Measurements from ENCODE around the gene ADAMTS15. TPM values are rescaled to one million over a fixed set of nuclear protein-coding genes. Genes with fewer than 3 reads are reported as not detected.

Gene ADAMTS15
- total RNA-seq, 1 donor from 2014 or later, result 9.9 TPM

DNA sequence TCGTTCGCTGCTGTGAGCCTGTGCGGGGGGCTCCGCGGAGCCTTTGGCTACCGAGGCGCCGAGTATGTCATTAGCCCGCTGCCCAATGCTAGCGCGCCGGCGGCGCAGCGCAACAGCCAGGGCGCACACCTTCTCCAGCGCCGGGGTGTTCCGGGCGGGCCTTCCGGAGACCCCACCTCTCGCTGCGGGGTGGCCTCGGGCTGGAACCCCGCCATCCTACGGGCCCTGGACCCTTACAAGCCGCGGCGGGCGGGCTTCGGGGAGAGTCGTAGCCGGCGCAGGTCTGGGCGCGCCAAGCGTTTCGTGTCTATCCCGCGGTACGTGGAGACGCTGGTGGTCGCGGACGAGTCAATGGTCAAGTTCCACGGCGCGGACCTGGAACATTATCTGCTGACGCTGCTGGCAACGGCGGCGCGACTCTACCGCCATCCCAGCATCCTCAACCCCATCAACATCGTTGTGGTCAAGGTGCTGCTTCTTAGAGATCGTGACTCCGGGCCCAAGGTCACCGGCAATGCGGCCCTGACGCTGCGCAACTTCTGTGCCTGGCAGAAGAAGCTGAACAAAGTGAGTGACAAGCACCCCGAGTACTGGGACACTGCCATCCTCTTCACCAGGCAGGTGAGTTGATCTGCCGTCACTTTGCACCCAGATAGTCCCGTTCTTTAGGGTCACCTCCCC is 1.0 kb downstream of the ADAMTS15 start:
- peak overlapping the region; percentile 16 for H3K27ac Mint-ChIP-seq

GRCh38 chr11:130449996-130450769 is 1.7 kb downstream of the ADAMTS15 start:
- H3K27ac Mint-ChIP-seq, result peak overlapping the region; percentile 70
- TF ChIP-seq, protein P1, sequence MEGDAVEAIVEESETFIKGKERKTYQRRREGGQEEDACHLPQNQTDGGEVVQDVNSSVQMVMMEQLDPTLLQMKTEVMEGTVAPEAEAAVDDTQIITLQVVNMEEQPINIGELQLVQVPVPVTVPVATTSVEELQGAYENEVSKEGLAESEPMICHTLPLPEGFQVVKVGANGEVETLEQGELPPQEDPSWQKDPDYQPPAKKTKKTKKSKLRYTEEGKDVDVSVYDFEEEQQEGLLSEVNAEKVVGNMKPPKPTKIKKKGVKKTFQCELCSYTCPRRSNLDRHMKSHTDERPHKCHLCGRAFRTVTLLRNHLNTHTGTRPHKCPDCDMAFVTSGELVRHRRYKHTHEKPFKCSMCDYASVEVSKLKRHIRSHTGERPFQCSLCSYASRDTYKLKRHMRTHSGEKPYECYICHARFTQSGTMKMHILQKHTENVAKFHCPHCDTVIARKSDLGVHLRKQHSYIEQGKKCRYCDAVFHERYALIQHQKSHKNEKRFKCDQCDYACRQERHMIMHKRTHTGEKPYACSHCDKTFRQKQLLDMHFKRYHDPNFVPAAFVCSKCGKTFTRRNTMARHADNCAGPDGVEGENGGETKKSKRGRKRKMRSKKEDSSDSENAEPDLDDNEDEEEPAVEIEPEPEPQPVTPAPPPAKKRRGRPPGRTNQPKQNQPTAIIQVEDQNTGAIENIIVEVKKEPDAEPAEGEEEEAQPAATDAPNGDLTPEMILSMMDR (IDR thresholded peaks at IDR 0.05; ENCODE audit: unreplicated experiment), result peak; percentile 46
- peak overlapping the region; percentile 78 for H3K4me3 Mint-ChIP-seq
- peaks cover 45% of the 10 kb centered on the region for H3K27me3 Mint-ChIP-seq (ENCODE audit: low read depth)
- no peaks in the 10 kb centered on the region for H3K36me3 Mint-ChIP-seq
- peak in 1 of 2 experiments; percentile 74 for DNase-seq (ENCODE audit: low spot score in 2 of 2, unreplicated experiment in 2 of 2)
- H3K9me3 Mint-ChIP-seq, result no peaks in the 10 kb centered on the region
- peaks cover 40% of the 10 kb centered on the region for H3K4me1 Mint-ChIP-seq

More for the DNA sequence above, 1.0 kb downstream of the ADAMTS15 start:
- Mint-ChIP-seq H3K36me3 (no peaks in the 10 kb centered on the region), H3K9me3 (no peaks in the 10 kb centered on the region), H3K4me1 (peaks cover 33% of the 10 kb centered on the region), H3K27me3 (ENCODE audit: low read depth) (peaks cover 47% of the 10 kb centered on the region), H3K4me3 (peak overlapping the region; percentile 78)
- TF ChIP-seq, protein P1 (IDR thresholded peaks at IDR 0.05; ENCODE audit: unreplicated experiment), result no peak
- DNase-seq (ENCODE audit: low spot score in 2 of 2, unreplicated experiment in 2 of 2), result peak in 1 of 2 experiments; percentile 51

GRCh38 chr11:130451231-130452019 is 3.0 kb downstream of the ADAMTS15 start:
- Mint-ChIP-seq H3K36me3 (no peaks in the 10 kb centered on the region), H3K27me3 (ENCODE audit: low read depth) (peaks cover 41% of the 10 kb centered on the region)
- TF ChIP-seq, protein P1 (IDR thresholded peaks at IDR 0.05; ENCODE audit: unreplicated experiment), result no peak

GRCh38 chr11:130452176-130452575 is 3.7 kb downstream of the ADAMTS15 start:
- H3K4me1 Mint-ChIP-seq, result peaks cover 53% of the 10 kb centered on the region
- no peak for DNase-seq (ENCODE audit: low spot score in 2 of 2, unreplicated experiment in 2 of 2)
- no peaks in the 10 kb centered on the region for H3K36me3 Mint-ChIP-seq
- no peak overlapping the region for H3K4me3 Mint-ChIP-seq
- TF ChIP-seq, protein P1 (IDR thresholded peaks at IDR 0.05; ENCODE audit: unreplicated experiment), result no peak
- no peaks in the 10 kb centered on the region for H3K9me3 Mint-ChIP-seq
- H3K27ac Mint-ChIP-seq, result no peak overlapping the region
- H3K27me3 Mint-ChIP-seq (ENCODE audit: low read depth), result peaks cover 36% of the 10 kb centered on the region

More at GRCh38 chr11:130451231-130452019, 3.0 kb downstream of the ADAMTS15 start:
- Mint-ChIP-seq H3K4me3 (peak overlapping the region; percentile 28), H3K9me3 (no peaks in the 10 kb centered on the region), H3K4me1 (peaks cover 52% of the 10 kb centered on the region), H3K27ac (no peak overlapping the region)
- no peak for DNase-seq (ENCODE audit: low spot score in 2 of 2, unreplicated experiment in 2 of 2)

GRCh38 chr11:130452940-130453339 is 4.5 kb downstream of the ADAMTS15 start:
- TF ChIP-seq, protein P1 (IDR thresholded peaks at IDR 0.05; ENCODE audit: unreplicated experiment), result no peak
- no peak overlapping the region for H3K27ac Mint-ChIP-seq

More at GRCh38 chr11:130452940-130453339, 4.5 kb downstream of the ADAMTS15 start:
- Mint-ChIP-seq H3K4me3 (no peak overlapping the region), H3K9me3 (no peaks in the 10 kb centered on the region), H3K27me3 (ENCODE audit: low read depth) (peaks cover 36% of the 10 kb centered on the region), H3K4me1 (peaks cover 51% of the 10 kb centered on the region), H3K36me3 (no peaks in the 10 kb centered on the region)
- no peak for DNase-seq (ENCODE audit: low spot score in 2 of 2, unreplicated experiment in 2 of 2)

Data from mesothelial cell of epicardium (in vitro differentiated cells).